ENCODE data around the gene RBM39. TPM values are rescaled to one million over a fixed set of nuclear protein-coding genes. Genes with fewer than 3 reads are reported as not detected.

Gene RBM39
- total and polyA plus RNA-seq, 2 of the 13 experiments (the other 11 are each of a cell fraction or from before 2014, with no cell fraction given), result 788 to 920 TPM

DNA sequence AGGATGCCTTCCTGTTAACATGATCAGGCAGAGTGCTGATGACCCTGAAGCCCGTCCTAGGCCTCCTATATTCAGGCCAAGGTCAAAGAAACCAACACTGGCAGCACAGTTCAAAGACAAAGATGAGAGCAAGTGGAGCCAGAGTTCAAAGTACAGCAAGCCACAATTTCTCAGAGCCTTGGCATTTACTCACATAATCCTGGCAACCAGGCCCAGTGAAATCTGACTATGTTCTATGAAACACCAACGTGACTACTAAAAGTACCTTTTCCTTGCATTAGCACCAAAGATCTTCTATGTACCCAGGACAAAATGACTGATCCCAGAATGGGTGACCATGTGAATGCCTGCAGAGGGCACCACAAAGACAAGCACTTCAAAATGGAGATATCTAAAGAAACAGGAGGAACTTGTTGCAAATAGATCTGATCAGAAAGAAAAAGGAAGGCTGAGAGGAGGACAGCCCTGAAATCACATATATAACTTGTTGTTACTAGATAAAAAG, 46.8 kb downstream of the RBM39 start (continued):
- TF ChIP-seq CBX5 (CRISPR knock-in tag; IDR thresholded peaks at IDR 0.05; ENCODE audit: borderline replicate concordance) (0 out of 2 replicates have a peak, but pooled peaks have one; percentile 47), ZSCAN30 (CRISPR knock-in tag; IDR thresholded peaks at IDR 0.05) (0 out of 2 replicates have a peak, but pooled peaks have one; percentile 43)

DNA sequence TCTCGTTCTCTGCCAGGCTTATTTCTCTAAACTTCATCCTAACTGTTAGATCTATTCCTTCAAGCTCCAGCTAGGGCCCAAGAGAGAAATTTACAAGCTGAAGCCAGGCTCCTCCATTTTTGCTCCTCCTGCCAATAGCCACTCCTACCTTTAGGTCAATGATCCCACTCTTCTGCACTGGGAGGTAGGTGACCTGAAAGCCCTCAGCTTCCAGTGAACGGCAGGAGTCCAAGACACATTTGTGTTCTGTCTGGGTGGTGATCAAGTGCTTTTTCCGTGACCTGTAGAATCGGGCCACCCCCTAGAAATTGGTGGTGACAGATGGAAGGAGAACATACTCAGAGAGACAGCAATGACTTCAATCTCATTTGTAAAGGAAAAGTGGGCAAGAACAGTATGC, 51.8 kb downstream of the RBM39 start:
- intact Hi-C loops (cut with micrococcal nuclease; ENCODE audit: unreplicated experiment) (loop anchor here (10.0 kb wide), 2 partner anchors 195 to 225 kb away; no protein-coding TSS in a partner anchor), in situ Hi-C loops (cut with HindIII; ENCODE audit: extremely low pct_ligation_motif_present, low pct_unique_long_range_greater_than_20kb) (loop anchor here (5.0 kb wide), 1 partner anchor 137 kb away; no protein-coding TSS in a partner anchor)
- Histone ChIP-seq H3K9me3 (ENCODE audit: low read length) (peaks cover 9% of the 10 kb centered on the region), H2AFZ (ENCODE audit: low read length) (no peak overlapping the region), H3K9ac (ENCODE audit: insufficient read depth, low read depth, low read length) (no peak overlapping the region), H3K4me2 (ENCODE audit: low read depth, low read length) (no peak overlapping the region), H3K36me3 (replicated peaks in 1 of 2; ENCODE audit: control insufficient read depth in 1 of 2, insufficient read depth in 2 of 2, low read length in 2 of 2) (peaks cover 15 to 31% of the 10 kb centered on the region in 2 experiments), H4K20me1 (ENCODE audit: insufficient read depth, low read length) (no peaks in the 10 kb centered on the region), H3K27me3 (ENCODE audit: control insufficient read depth in 1 of 2, insufficient read depth in 2 of 2, low read length in 2 of 2) (no peaks in the 10 kb centered on the region), H3K4me1 (ENCODE audit: insufficient read depth, low read length) (peaks cover 13% of the 10 kb centered on the region), H3K79me2 (ENCODE audit: insufficient read depth, low read length) (no peaks in the 10 kb centered on the region), H3K4me3 (replicated peaks in 1 of 3; ENCODE audit: insufficient read depth in 1 of 3, low read depth in 2 of 3, low read length in 3 of 3) (no peak overlapping the region), H3K27ac (ENCODE audit: extremely low read length, insufficient read depth, low read length) (no peak overlapping the region)
- CTCF ChIA-PET (ENCODE audit: low intra/inter-chr PET ratio, low total read pairs), result no interaction called here
- DNase-seq (ENCODE audit: low spot score), result no peak
- no TSS peak for BruUV-seq (replicated peaks)
- POLR2A ChIA-PET, result interaction anchor here (1.1 kb wide), 1 partner anchor 30 kb away, joined by 3 read pairs; no protein-coding TSS in a partner anchor
- TF ChIP-seq MXD4 (CRISPR knock-in tag; IDR thresholded peaks at IDR 0.05) (no peak), SP4 (CRISPR knock-in tag; IDR thresholded peaks at IDR 0.05) (no peak), SOX13 (IDR thresholded peaks at IDR 0.05) (no peak), SOX13 (CRISPR knock-in tag; conservative IDR thresholded peaks at IDR 0.05 in 1 of 2, IDR thresholded peaks at IDR 0.05 in 1 of 2) (no peak), JDP2 (CRISPR knock-in tag; IDR thresholded peaks at IDR 0.05; ENCODE audit: borderline replicate concordance) (no peak)
- 93% methylated on average over 4 of the region's 4 CpGs for WGBS (ENCODE audit: low lambda C conversion rate)
- FAIRE-seq, result no peak
- no peak for ATAC-seq
